HepG2 (cell line): Measurements from ENCODE around the gene CTXN1. TPM values are rescaled to one million over a fixed set of nuclear protein-coding genes. Genes with fewer than 3 reads are reported as not detected.

Experiments used
- CCAR2 ChIP-seq: fragments of 200-400 bp; formaldehyde crosslinking; optimal IDR thresholded peaks from 2 replicates; pipeline ENCODE3; 2018; ENCODE audit warnings: low read depth, mild to moderate bottlenecking, low read length, moderate library complexity
- CHD4 ChIP-seq: fragments of 200-600 bp; sonication (generic); IDR thresholded peaks from 2 replicates; pipeline ENCODE4 v1.7.0; 2017; ENCODE audit warnings: mild to moderate bottlenecking, low read length, borderline replicate concordance
- CTCF ChIP-seq: sonication (generic); formaldehyde crosslinking; IDR thresholded peaks from 2 replicates; pipeline ENCODE4 v1.5.0; 2020; ENCODE audit warnings: mild to moderate bottlenecking, missing genetic modification reagents, moderate library complexity
- GATAD1 ChIP-seq: IDR thresholded peaks from 2 replicates; pipeline ENCODE4 v1.6.1; 2016; ENCODE audit warnings: missing genetic modification reagents, missing compliant biosample characterization
- HNRNPK ChIP-seq: fragments of 200-400 bp; formaldehyde crosslinking; IDR thresholded peaks from 2 replicates; pipeline ENCODE4 v1.6.1; 2018; ENCODE audit warnings: low read length, low read depth, moderate library complexity, mild to moderate bottlenecking; ENCODE audit not compliant: poor library complexity, severe bottlenecking
- KDM2A ChIP-seq: sonication (generic); formaldehyde crosslinking; IDR thresholded peaks from 2 replicates; pipeline ENCODE4 v1.4.0; 2020; ENCODE audit warnings: low read depth, missing genetic modification reagents, borderline replicate concordance
- MAX ChIP-seq: IDR thresholded peaks from 2 replicates; pipeline ENCODE4 v1.6.1; 2012; ENCODE audit warnings: inconsistent platforms
- MAZ ChIP-seq, 2 experiments: sonication (generic) in 1 of 2; formaldehyde crosslinking in 1 of 2; IDR thresholded peaks; 2 replicates each; pipeline versions ENCODE4 v1.5.0 to v1.6.1; 2012 to 2020; ENCODE audit warnings: low read depth in 2 of 2, mild to moderate bottlenecking in 2 of 2, borderline replicate concordance in 1 of 2, improper control_type of control experiment in 1 of 2, low read length in 1 of 2, missing genetic modification reagents in 1 of 2, moderate library complexity in 1 of 2
- MED8 ChIP-seq: sonication (generic); formaldehyde crosslinking; IDR thresholded peaks from 2 replicates; pipeline ENCODE4 v1.8.1; 2023; ENCODE audit warnings: mild to moderate bottlenecking, missing genetic modification reagents; ENCODE audit not compliant: insufficient replicate concordance
- MEIS1 ChIP-seq: sonication (generic); formaldehyde crosslinking; IDR thresholded peaks from 2 replicates; pipeline ENCODE4 v1.9.0; 2021; ENCODE audit warnings: mild to moderate bottlenecking, missing genetic modification reagents, moderate library complexity, borderline replicate concordance
- NFATC3 ChIP-seq: sonication (generic); formaldehyde crosslinking; IDR thresholded peaks from 2 replicates; pipeline ENCODE4 v1.5.1; 2020; ENCODE audit warnings: mild to moderate bottlenecking, missing genetic modification reagents
- NR2C2 ChIP-seq: sonication (generic); formaldehyde crosslinking; IDR thresholded peaks from 2 replicates; pipeline ENCODE4 v1.4.0; 2020; ENCODE audit warnings: missing genetic modification reagents, mild to moderate bottlenecking, moderate library complexity, borderline replicate concordance
- RBM22 ChIP-seq: fragments of 200-400 bp; formaldehyde crosslinking; optimal IDR thresholded peaks from 2 replicates; pipeline ENCODE3; 2017; ENCODE audit warnings: mild to moderate bottlenecking, low read length, moderate library complexity
- SOX5 ChIP-seq: IDR thresholded peaks from 2 replicates; pipeline ENCODE4 v1.6.1; 2016; ENCODE audit warnings: borderline replicate concordance
- TBL1XR1 ChIP-seq: fragments of 150-350 bp; IDR thresholded peaks from 2 replicates; pipeline ENCODE4 v1.6.1; 2014; ENCODE audit warnings: borderline replicate concordance, low read length; ENCODE audit not compliant: partially characterized antibody
- THYN1 ChIP-seq: sonication (generic); formaldehyde crosslinking; IDR thresholded peaks from 2 replicates; pipeline ENCODE4 v1.8.1; 2023; ENCODE audit warnings: low read depth, mild to moderate bottlenecking, moderate library complexity, missing genetic modification reagents, borderline replicate concordance
- ZNF138 ChIP-seq: sonication (generic); formaldehyde crosslinking; IDR thresholded peaks from 2 replicates; pipeline ENCODE4 v1.5.0; 2020; ENCODE audit warnings: mild to moderate bottlenecking, low read depth, missing genetic modification reagents
- ZNF235 ChIP-seq: sonication (generic); formaldehyde crosslinking; IDR thresholded peaks from 2 replicates; pipeline ENCODE4 v1.8.1; 2023; ENCODE audit warnings: mild to moderate bottlenecking, missing genetic modification reagents, borderline replicate concordance
- ZNF331 ChIP-seq: sonication (generic); formaldehyde crosslinking; IDR thresholded peaks from 2 replicates; pipeline ENCODE4 v1.4.0; 2020; ENCODE audit warnings: missing genetic modification reagents
- ZNF382 ChIP-seq: sonication (generic); formaldehyde crosslinking; IDR thresholded peaks from 2 replicates; pipeline ENCODE4 v1.5.0; 2020; ENCODE audit warnings: missing genetic modification reagents, mild to moderate bottlenecking, borderline replicate concordance
- ZNF530 ChIP-seq: sonication (generic); formaldehyde crosslinking; IDR thresholded peaks from 2 replicates; pipeline ENCODE4 v1.5.0; 2020; ENCODE audit warnings: low read depth, mild to moderate bottlenecking, missing genetic modification reagents
- ZNF550 ChIP-seq: sonication (generic); formaldehyde crosslinking; IDR thresholded peaks from 2 replicates; pipeline ENCODE4 v1.4.0; 2020; ENCODE audit warnings: mild to moderate bottlenecking, missing genetic modification reagents, borderline replicate concordance
- ZNF563 ChIP-seq: sonication (generic); formaldehyde crosslinking; IDR thresholded peaks from 2 replicates; pipeline ENCODE4 v1.8.0; 2022; ENCODE audit warnings: mild to moderate bottlenecking, moderate library complexity, missing genetic modification reagents
- ZNF670 ChIP-seq: sonication (generic); formaldehyde crosslinking; IDR thresholded peaks from 2 replicates; pipeline ENCODE4 v1.8.0; 2022; ENCODE audit warnings: mild to moderate bottlenecking, missing genetic modification reagents, borderline replicate concordance
- ZNF777 ChIP-seq: sonication (generic); formaldehyde crosslinking; IDR thresholded peaks from 2 replicates; pipeline ENCODE4 v1.4.0; 2020; ENCODE audit warnings: missing genetic modification reagents
- ZSCAN31 ChIP-seq: sonication (generic); formaldehyde crosslinking; IDR thresholded peaks from 2 replicates; pipeline ENCODE4 v1.5.0; 2020; ENCODE audit warnings: low read depth, mild to moderate bottlenecking, missing genetic modification reagents
- polyA plus RNA-seq, 8 experiments: library from polyadenylated mRNA; depleted of rRNA in 3 of 8; stranded (reverse) in 7 of 8; unstranded in 1 of 8; fragments of >200 nt; fragmentation: Illumina TruSeq in 4 of 8; extraction: Trizol in 4 of 8; gene quantifications; 2 replicates each; pipeline versions ENCODE4 v1.2.1 to v1.2.3, GENCODE V29; 2011 to 2016; ENCODE audit warnings: low read depth in 4 of 8, missing spikeins in 1 of 8, mixed read lengths in 1 of 8; ENCODE audit not compliant: insufficient read depth in 1 of 8
- total RNA-seq, 5 experiments: library from RNA; depleted of rRNA; stranded (reverse); fragments of >200 nt; fragmentation: Illumina TruSeq; extraction: Trizol; gene quantifications; 2 replicates each; pipeline ENCODE4 v1.2.3, GENCODE V29; 2016; ENCODE audit warnings: low read depth in 1 of 5
- TF ChIP-seq, protein P1 (sequence below): sonication (generic); formaldehyde crosslinking; IDR thresholded peaks from 2 replicates; pipeline ENCODE4 v1.8.0; 2022; ENCODE audit warnings: missing genetic modification reagents, mild to moderate bottlenecking, moderate library complexity, borderline replicate concordance

Gene CTXN1
- total and polyA plus RNA-seq, 2 of the 13 experiments (the other 11 are each of a cell fraction or from before 2014, with no cell fraction given), result 0.11 TPM; not detected in 1

GRCh38 chr19:7897292-7897691 lies 28.6 kb downstream of the CTXN1 start (continued):
- TF ChIP-seq THYN1 (CRISPR knock-in tag) (no peak), NR2C2 (CRISPR knock-in tag) (peak; percentile 37; the same call in 1 of the 2 replicates), CHD4 (0 out of 2 replicates have a peak, but pooled peaks have one; percentile 27), ZNF138 (no peak), ZNF777 (CRISPR knock-in tag) (0 out of 2 replicates have a peak, but pooled peaks have one; percentile 40), ZNF563 (CRISPR knock-in tag) (no peak), MAZ (IDR thresholded peaks at IDR 0.05; ENCODE audit: borderline replicate concordance, low read depth, low read length) (peak; percentile 95), MAZ (CRISPR knock-in tag; IDR thresholded peaks at IDR 0.05; ENCODE audit: low read depth) (peak; percentile 53), KDM2A (no peak), ZSCAN31 (CRISPR knock-in tag) (no peak), HNRNPK (no peak), CCAR2 (no peak), ZNF670 (CRISPR knock-in tag) (peak; percentile 80), MEIS1 (CRISPR knock-in tag) (no peak; the same call in 1 of the 2 replicates), ZNF530 (CRISPR knock-in tag) (no peak), SOX5 (CRISPR knock-in tag) (peak; percentile 19; the same call in 1 of the 2 replicates), RBM22 (no peak), NFATC3 (no peak), MAX (no peak), ZNF550 (no peak), CTCF (CRISPR knock-in tag) (no peak; the same call in 1 of the 2 replicates), GATAD1 (CRISPR knock-in tag) (no peak; the same call in 1 of the 2 replicates), ZNF331 (peak; percentile 66; the same call in 1 of the 2 replicates), TBL1XR1 (peak; percentile 38), MED8 (CRISPR knock-in tag) (no peak), ZNF235 (CRISPR knock-in tag) (no peak), ZNF382 (CRISPR knock-in tag) (no peak)
- TF ChIP-seq, protein P1, sequence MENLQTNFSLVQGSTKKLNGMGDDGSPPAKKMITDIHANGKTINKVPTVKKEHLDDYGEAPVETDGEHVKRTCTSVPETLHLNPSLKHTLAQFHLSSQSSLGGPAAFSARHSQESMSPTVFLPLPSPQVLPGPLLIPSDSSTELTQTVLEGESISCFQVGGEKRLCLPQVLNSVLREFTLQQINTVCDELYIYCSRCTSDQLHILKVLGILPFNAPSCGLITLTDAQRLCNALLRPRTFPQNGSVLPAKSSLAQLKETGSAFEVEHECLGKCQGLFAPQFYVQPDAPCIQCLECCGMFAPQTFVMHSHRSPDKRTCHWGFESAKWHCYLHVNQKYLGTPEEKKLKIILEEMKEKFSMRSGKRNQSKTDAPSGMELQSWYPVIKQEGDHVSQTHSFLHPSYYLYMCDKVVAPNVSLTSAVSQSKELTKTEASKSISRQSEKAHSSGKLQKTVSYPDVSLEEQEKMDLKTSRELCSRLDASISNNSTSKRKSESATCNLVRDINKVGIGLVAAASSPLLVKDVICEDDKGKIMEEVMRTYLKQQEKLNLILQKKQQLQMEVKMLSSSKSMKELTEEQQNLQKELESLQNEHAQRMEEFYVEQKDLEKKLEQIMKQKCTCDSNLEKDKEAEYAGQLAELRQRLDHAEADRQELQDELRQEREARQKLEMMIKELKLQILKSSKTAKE (CRISPR knock-in tag), result no peak
